Glutamatergic neuron (in vitro differentiated cells): ENCODE results near the gene SAXO1. TPM values are rescaled to one million over a fixed set of nuclear protein-coding genes. Genes with fewer than 3 reads are reported as not detected.

Experiments used
- DNase-seq: peaks from one replicate; pipeline ENCODE4 v3.0.0; 2022
- H3K27ac Mint-ChIP-seq: one replicate; pipeline ENCODE4 v1.8.0; 2020; ENCODE audit warnings: mild to moderate bottlenecking, mixed read lengths, inconsistent platforms; ENCODE audit not compliant: unreplicated experiment
- H3K27me3 Mint-ChIP-seq: one replicate; pipeline ENCODE4 v1.8.0; 2020; ENCODE audit warnings: mild to moderate bottlenecking, moderate library complexity, mixed read lengths, inconsistent platforms; ENCODE audit not compliant: unreplicated experiment
- H3K36me3 Mint-ChIP-seq: one replicate; pipeline ENCODE4 v1.8.0; 2020; ENCODE audit warnings: mild to moderate bottlenecking, mixed read lengths, inconsistent platforms; ENCODE audit not compliant: unreplicated experiment
- H3K4me1 Mint-ChIP-seq: one replicate; pipeline ENCODE4 v1.8.0; 2020; ENCODE audit warnings: mild to moderate bottlenecking, low read depth, mixed read lengths, inconsistent platforms; ENCODE audit not compliant: unreplicated experiment
- H3K4me3 Mint-ChIP-seq: one replicate; pipeline ENCODE4 v1.8.0; 2020; ENCODE audit warnings: mild to moderate bottlenecking, mixed read lengths, inconsistent platforms; ENCODE audit not compliant: unreplicated experiment
- H3K9me3 Mint-ChIP-seq: one replicate; pipeline ENCODE4 v1.8.0; 2020; ENCODE audit warnings: mild to moderate bottlenecking, moderate library complexity, mixed read lengths, inconsistent platforms; ENCODE audit not compliant: unreplicated experiment
- CTCF ChIP-seq: fragments of 200-600 bp; sonication (generic); IDR thresholded peaks from one replicate; pipeline ENCODE4 v1.5.0; 2021; ENCODE audit not compliant: partially characterized antibody, unreplicated experiment
- total RNA-seq: library from RNA; stranded (reverse); fragmentation: NEBNext Ultra II Directional; extraction: Animal tissue kit (Norgen Biotek cat#: 25700); gene quantifications from one replicate; pipeline ENCODE4 v1.2.1, GENCODE V29; 2021; ENCODE audit not compliant: unreplicated experiment

SAXO1 gene
- total RNA-seq, 1 donor from 2014 or later, result 0.37 TPM

GRCh38 chr9:18981476-18982261 lies 51.3 kb downstream of the SAXO1 start:
- Mint-ChIP-seq H3K36me3 (peaks cover 6% of the 10 kb centered on the region), H3K9me3 (peaks cover 2% of the 10 kb centered on the region), H3K27me3 (no peaks in the 10 kb centered on the region), H3K27ac (no peak overlapping the region), H3K4me1 (no peaks in the 10 kb centered on the region), H3K4me3 (no peak overlapping the region)
- DNase-seq, result no peak
- TF ChIP-seq CTCF, result no peak

- Mint-ChIP-seq H3K4me3 (no peak overlapping the region), H3K4me1 (no peaks in the 10 kb centered on the region), H3K27me3 (peaks cover 2% of the 10 kb centered on the region), H3K36me3 (peaks cover 6% of the 10 kb centered on the region), H3K27ac (no peak overlapping the region), H3K9me3 (peaks cover 2% of the 10 kb centered on the region)
- no peak for TF ChIP-seq CTCF
- no peak for DNase-seq
These were observed 52.8 kb downstream of the SAXO1 start for GRCh38 chr9:18980189-18980588.

GRCh38 chr9:18979367-18979766 lies 53.6 kb downstream of the SAXO1 start:
- Mint-ChIP-seq H3K4me3 (no peak overlapping the region), H3K4me1 (no peaks in the 10 kb centered on the region), H3K36me3 (peaks cover 6% of the 10 kb centered on the region), H3K27ac (no peak overlapping the region), H3K27me3 (peaks cover 2% of the 10 kb centered on the region), H3K9me3 (peaks cover 2% of the 10 kb centered on the region)
- DNase-seq, result no peak
- TF ChIP-seq CTCF, result no peak

GRCh38 chr9:18978188-18978587 lies 54.8 kb downstream of the SAXO1 start:
- no peak for TF ChIP-seq CTCF
- peaks cover 2% of the 10 kb centered on the region for H3K27me3 Mint-ChIP-seq
- no peak overlapping the region for H3K27ac Mint-ChIP-seq
- no peak overlapping the region for H3K4me3 Mint-ChIP-seq
- peaks cover 6% of the 10 kb centered on the region for H3K36me3 Mint-ChIP-seq
- no peaks in the 10 kb centered on the region for H3K4me1 Mint-ChIP-seq
- DNase-seq, result no peak
- H3K9me3 Mint-ChIP-seq, result peaks cover 2% of the 10 kb centered on the region

- Mint-ChIP-seq H3K36me3 (no peaks in the 10 kb centered on the region), H3K4me3 (no peak overlapping the region), H3K27ac (no peak overlapping the region), H3K27me3 (peaks cover 2% of the 10 kb centered on the region), H3K9me3 (no peaks in the 10 kb centered on the region), H3K4me1 (no peaks in the 10 kb centered on the region)
- DNase-seq, result no peak
- TF ChIP-seq CTCF, result no peak
These were observed 56.1 kb downstream of the SAXO1 start for GRCh38 chr9:18976709-18977531.
